ENCODE results near the gene ZNF385B.

ZNF385B gene

DNA sequence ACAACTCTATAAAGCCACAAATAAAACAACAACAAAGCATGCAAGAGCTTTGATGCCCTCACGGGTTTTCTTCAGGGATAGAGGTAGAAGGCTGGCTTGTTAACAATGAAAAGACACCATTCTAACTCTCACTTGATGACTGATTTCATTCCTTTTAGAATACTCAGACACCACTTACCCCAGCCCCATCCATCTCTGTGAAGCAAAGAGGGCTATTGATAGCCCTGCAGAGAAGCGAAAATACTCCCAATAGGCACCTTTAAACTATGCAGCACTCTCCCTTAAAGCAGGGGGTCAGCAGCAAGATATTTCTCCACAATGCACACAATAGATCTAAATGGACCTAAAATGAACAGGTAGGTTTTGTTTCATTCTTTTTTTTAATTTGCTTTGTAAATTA lies 35.1 kb downstream of the ZNF385B start:
- in situ Hi-C loops (cut with HindIII; ENCODE audit: low sequenced_read_pairs): no loop called here
- TF ChIP-seq, protein P1, sequence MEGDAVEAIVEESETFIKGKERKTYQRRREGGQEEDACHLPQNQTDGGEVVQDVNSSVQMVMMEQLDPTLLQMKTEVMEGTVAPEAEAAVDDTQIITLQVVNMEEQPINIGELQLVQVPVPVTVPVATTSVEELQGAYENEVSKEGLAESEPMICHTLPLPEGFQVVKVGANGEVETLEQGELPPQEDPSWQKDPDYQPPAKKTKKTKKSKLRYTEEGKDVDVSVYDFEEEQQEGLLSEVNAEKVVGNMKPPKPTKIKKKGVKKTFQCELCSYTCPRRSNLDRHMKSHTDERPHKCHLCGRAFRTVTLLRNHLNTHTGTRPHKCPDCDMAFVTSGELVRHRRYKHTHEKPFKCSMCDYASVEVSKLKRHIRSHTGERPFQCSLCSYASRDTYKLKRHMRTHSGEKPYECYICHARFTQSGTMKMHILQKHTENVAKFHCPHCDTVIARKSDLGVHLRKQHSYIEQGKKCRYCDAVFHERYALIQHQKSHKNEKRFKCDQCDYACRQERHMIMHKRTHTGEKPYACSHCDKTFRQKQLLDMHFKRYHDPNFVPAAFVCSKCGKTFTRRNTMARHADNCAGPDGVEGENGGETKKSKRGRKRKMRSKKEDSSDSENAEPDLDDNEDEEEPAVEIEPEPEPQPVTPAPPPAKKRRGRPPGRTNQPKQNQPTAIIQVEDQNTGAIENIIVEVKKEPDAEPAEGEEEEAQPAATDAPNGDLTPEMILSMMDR (IDR thresholded peaks at IDR 0.05; ENCODE audit: low read depth, low read length, missing control alignments): no peak
- DNase-seq (ENCODE audit: low read depth): no peak
- H3K4me3 ChIP-seq (ENCODE audit: low read depth, low read length): no peak overlapping the region

- in situ Hi-C loops (cut with HindIII; ENCODE audit: low sequenced_read_pairs): no loop called here
- DNase-seq (ENCODE audit: low read depth): no peak
- TF ChIP-seq, protein P1 (IDR thresholded peaks at IDR 0.05; ENCODE audit: low read depth, low read length, missing control alignments): no peak
- H3K4me3 ChIP-seq (ENCODE audit: low read depth, low read length): no peak overlapping the region
Measured at GRCh38 chr2:179825494-179825893, 35.9 kb downstream of the ZNF385B start.

GRCh38 chr2:179824961-179825360 lies 36.5 kb downstream of the ZNF385B start:
- in situ Hi-C loops (cut with HindIII; ENCODE audit: low sequenced_read_pairs): no loop called here
- TF ChIP-seq, protein P1 (IDR thresholded peaks at IDR 0.05; ENCODE audit: low read depth, low read length, missing control alignments): no peak
- H3K4me3 ChIP-seq (ENCODE audit: low read depth, low read length): no peak overlapping the region
- DNase-seq (ENCODE audit: low read depth): no peak

- H3K4me3 ChIP-seq (ENCODE audit: low read depth, low read length): no peak overlapping the region
- TF ChIP-seq, protein P1 (IDR thresholded peaks at IDR 0.05; ENCODE audit: low read depth, low read length, missing control alignments): no peak
- in situ Hi-C loops (cut with HindIII; ENCODE audit: low sequenced_read_pairs): no loop called here
- DNase-seq (ENCODE audit: low read depth): no peak
Measured at GRCh38 chr2:179822540-179822939, 38.9 kb downstream of the ZNF385B start.

DNA sequence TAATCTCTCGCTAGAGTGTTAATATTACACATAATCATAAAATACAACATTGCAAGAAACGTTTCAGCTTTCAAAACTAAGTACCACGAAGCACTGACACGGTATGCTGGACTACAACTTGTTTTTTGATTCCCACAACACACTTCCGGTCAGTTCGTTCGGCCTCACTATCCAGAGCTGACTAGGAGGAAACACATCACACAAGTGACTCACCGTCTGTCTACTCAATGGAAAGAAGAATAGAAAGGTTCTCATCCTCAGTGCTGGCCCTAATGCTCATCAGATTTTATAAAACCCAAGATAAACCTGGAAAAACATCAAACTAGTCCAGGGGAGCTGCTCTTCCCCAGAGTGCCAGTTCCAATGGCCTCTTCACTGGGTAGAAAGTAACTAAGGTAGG lies 42.9 kb downstream of the ZNF385B start:
- in situ Hi-C loops (cut with HindIII; ENCODE audit: low sequenced_read_pairs): no loop called here
- no peak for DNase-seq (ENCODE audit: low read depth)
- no peak overlapping the region for H3K4me3 ChIP-seq (ENCODE audit: low read depth, low read length)
- TF ChIP-seq, protein P1 (IDR thresholded peaks at IDR 0.05; ENCODE audit: low read depth, low read length, missing control alignments): no peak

GRCh38 chr2:179817181-179817841 lies 44.1 kb downstream of the ZNF385B start:
- TF ChIP-seq, protein P1 (IDR thresholded peaks at IDR 0.05; ENCODE audit: low read depth, low read length, missing control alignments): no peak

More at GRCh38 chr2:179817181-179817841, 44.1 kb downstream of the ZNF385B start:
- H3K4me3 ChIP-seq (ENCODE audit: low read depth, low read length): no peak overlapping the region
- no peak for DNase-seq (ENCODE audit: low read depth)
- in situ Hi-C loops (cut with HindIII; ENCODE audit: low sequenced_read_pairs): no loop called here

Measured in astrocyte of the cerebellum (primary cell).